Left renal cortex interstitium (tissue), 4 donors: Measurements from ENCODE around the gene FAM107B. TPM values are rescaled to one million over a fixed set of nuclear protein-coding genes. Genes with fewer than 3 reads are reported as not detected.
A peak's percentile ranks its signal among the peaks of the same experiment; 100 is the strongest.
"Not testable (repeated sequence)": the region's sequence is repeated elsewhere in the genome, so short reads cannot be mapped to it uniquely, and the experiment has no call there.

Experiments used
- DNase-seq, 4 donors: peaks; one replicate each; pipeline ENCODE4 v3.0.0-alpha.2; 2013; ENCODE audit warnings: low read depth in 4 of 4, low spot score in 2 of 4, missing footprints in 1 of 4
- polyA plus RNA-seq, 4 donors: library from polyadenylated mRNA; unstranded; fragments of 120-200 nt; gene quantifications; one replicate each; pipeline ENCODE4 v1.2.1, GENCODE V29; 2013; ENCODE audit not compliant: insufficient read length in 4 of 4

FAM107B gene
- polyA plus RNA-seq: 100 to 1,000 TPM in 1 of 4 donors, 10 to 100 TPM in 3; 78.9 to 113 (median 87.7) TPM

DNA sequence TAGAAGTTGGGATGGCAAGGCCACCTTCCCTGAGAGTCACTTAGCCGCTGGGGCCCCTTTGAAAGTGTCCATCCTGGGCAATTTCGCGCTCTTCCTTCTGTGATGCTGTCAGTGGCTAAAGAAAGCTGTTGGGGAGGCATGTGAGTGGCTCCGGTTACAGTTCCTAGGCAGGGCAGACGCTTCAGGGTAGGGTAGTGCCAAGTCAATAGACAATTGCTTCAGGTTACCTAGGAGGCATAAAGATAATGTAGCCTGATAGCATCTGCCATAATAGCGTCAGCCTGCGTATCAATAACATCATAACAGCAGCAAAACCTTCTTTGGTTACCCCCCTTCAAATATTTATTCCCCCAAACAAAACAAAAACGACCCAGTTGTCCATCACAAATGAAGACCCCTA is at the start of gene FAM107B:
Gene FAM107B (minus strand): TSS at position 101 of the 400 bp plus-strand sequence. CDS start 234 bp downstream, outside the sequence.
- no peak for DNase-seq

DNA sequence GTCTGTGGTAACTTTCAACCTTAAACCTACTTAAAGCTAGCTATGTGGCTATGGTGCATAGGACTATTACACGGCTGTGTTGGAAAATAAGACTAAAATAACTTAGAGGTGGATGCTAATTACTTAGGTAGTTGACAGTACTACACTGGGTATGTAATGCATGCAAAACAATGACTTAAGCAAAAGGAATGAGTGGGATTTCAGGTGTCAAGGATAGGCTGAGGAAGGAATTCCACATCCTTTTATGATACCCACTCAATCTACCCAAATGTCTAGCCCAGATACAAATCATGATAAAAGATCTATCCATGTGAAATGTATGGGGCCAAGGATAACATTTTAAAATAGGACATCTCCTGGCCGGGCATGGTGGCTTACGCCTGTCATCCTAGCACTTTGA is 49.3 kb upstream of the FAM107B start:
- no peak for DNase-seq

DNA sequence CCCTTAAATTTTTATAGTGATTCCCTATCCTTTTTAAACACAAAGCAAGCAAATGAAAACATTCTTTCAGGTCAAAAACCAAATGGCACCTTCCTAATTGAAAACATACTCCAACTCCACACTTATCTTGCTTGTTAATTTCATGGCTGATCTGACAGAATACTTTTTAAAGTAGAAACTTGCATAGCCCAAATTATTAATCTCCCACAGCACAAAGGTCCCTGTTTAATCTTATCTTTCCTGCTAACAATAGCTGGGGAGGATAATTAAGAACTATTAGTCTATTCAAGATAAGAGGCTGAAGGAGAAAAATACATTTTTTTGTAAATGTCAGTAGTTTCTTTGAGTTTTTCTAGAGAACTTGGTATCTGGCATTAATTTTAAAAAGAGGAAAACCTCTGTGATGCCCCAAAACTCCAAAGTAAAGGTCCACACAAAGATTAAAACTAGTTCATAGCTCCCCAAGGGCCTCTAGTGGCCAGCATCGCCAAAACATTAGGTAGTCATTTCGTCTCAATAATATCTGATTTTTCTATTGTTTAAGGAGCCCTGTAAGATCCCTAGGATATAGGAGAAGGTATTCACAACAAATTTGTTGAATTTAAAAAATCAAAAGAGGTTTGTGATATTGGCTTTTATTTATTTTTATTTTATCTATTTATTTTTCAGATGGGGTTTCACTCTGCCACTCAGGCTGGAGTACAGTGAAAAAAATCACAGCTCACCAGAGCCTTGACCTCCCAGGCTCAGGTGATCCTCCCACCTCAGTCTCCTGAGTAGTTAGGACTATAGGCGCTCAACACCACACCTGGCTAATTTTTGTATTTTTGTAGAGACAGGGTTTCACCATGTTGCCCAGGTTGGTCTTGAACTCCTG is 48.4 kb upstream of the FAM107B start:
- DNase-seq: peak in 1 of 4 donors; percentile 25

DNA sequence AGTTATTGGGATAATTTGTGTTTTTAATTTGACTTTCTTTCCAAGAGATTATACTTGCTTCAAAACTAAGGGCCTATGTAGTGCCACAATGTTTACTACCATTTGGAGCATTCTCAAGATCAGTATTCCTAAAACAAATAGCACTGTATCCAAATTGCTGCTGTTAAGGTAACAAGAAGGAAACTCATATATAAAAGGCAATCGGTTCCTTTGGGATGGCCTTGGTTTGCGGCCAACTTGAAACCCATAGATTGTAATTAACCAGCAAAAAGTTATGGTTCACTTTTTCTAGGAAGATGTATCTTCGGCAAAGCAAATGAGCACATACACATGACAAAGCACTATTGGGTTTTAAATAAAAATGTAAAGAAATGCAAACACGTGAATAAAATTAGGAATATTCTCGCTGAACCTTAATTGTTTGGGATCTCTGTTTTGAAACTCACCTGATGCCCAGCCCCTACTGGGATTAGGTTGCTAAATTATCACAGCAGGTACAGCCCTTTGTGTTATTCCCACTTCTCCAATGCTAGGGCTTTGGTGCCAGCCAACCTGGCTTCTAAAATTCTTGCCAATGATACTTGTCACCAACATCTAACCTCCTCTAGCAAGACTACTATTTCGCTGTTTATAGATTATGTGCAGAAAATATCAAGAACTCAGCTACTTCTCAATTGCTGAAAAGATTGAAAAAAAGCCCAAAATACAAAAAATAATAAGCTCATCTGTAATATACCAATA is 47.1 kb upstream of the FAM107B start:
- DNase-seq: no peak

DNA sequence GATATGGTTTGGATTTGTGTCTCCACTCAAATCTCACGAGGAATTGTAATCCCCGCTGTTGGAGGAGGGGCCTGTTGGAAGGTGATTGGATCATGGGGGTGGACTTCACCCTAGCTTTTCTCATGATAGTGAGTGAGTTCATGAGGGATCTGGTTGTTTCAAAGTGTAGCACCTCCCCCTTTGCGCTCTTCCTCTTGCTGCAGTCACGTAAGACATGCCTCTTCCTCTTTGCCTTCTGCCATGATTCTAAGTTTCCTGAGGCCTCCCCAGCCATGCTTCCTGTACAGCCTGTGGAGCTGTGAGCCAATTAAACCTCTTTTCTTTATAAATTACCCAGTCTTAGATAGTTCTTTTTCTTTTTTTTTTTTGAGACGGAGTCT is 46.1 kb upstream of the FAM107B start:
- DNase-seq: no peak

DNA sequence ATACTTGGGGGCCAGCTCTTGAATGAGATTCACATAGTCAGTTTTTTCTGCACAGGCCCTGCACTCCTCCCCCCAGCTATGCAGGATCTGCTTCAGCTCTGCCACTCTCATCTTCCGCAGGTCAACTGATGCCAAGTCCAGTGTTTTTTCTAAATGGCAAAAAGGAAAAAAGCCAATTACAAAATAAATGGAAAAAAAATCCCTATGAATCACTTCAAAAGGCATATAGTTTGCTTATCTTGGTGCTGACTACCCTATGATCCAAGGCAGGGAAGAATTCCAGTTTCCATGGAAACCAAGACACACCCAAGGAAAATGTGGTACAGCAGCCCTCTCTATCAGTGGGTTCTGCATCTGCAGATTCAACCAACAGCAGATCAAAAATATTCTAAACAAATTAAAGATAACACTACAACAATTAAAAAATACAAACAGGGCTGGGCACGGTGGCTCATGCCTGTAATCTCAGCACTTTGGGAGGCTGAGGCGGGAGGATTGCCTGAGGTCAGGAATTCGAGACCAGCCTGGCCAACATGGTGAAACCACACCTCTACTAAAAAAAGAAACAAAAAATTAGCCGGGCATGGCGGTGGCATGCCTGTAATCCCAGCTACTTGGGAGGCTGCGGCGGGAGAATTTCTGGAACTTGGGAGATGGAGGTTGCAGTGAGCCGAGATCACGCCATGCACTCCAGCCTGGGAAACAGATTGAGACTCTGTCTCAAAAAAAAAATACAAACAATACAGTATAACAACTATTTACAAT is 45.5 kb upstream of the FAM107B start:
- no peak for DNase-seq

DNA sequence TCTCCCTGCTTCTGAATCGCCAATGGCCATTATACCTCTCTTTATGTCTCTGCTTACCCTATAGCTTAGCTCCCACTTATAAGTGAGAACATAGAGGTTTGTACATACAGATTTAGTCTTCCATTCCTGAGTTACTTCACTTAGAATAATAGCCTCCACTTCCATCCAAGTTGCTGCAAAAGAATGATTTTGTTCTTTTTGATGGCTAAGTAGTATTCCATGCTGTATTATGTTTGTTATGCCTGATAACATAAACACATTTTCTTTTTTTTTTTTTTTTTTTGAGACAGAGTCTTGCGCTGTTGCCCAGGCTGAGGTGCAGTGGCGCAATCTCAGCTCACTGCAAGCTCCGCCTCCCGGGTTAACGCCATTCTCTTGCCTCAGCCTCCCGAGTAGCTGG is 42.0 kb upstream of the FAM107B start:
- not testable (repeated sequence) for DNase-seq

DNA sequence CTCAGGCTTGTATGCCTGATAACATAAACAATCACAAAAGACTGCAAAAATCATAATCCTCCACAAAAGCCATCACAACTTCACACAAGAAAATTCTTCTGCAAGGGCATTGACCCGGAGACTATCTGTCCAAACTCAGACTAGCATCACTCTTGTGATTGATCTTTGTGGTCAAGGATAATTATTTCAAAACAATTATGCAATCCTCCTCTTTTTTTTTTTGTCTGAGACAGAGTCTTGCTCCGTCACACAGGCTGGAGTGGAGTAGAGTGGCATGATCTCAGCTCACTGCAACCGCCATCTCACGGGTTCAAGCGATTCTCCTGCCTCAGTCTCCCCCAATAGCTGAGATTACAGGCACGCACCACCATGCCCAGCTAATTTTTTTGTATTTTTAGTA is 41.0 kb upstream of the FAM107B start:
- no peak for DNase-seq

DNA sequence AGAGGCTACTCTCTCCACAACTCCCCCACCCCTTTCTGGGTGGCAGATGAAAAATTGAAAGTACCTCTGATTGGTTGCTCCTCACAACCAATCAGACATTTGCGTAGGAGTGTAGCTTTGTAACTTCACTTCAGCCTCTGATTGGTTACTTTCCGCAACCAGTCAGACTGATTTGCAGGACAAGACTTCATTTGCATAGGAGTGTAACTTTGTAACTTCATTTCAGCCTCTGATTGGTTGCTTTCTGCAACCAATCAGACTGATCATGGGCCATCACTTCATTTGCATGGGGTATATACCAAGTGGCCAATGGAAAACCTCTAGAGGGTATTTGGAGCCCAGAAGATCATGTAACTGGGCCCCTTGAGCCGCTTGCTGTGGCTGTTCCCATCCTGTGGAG is 37.6 kb upstream of the FAM107B start:
- DNase-seq: no peak

DNA sequence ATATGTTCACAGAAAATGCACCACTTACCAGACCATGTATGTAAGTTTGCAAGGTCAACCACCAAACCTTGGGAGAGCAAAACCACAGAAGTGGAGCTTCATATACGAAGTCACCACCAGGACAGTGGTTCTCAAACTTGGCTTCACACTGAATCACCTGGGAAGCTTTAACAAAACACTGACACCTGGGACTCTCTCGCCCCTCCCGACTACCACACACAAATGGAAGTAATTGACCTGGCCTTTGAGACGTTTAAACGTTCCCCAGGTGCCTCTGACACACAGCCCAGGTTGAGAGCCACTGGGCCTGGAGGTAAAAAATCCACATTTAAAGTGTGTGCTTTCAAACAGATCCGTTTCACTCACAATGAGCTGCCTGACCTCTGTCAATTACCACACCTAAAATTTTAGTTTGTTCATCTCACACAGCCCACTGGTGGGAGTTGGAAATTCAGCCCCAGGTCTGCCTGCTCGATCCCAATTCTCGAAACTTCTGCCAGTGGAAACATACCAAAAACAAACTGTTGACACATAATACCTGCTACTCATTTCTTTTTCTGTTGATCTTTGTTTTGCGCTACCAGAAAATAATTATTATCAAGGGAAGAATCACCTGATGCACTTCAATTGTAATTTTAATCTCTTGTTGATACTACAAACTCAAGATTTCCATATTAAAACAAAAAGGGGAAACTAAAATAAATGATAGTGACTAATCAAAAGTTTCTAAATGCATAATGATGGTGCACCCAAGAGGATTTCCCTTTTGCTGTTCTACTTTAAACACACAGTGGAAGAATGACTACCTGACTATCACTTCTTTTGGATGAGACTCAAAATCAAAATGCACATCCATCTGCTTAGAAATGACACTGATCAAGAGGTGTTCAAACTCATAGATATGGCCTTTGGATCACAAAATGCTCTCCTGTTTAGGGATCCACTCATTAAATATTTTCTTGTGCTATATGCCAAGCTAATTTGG is 36.6 kb upstream of the FAM107B start:
- DNase-seq: no peak

DNA sequence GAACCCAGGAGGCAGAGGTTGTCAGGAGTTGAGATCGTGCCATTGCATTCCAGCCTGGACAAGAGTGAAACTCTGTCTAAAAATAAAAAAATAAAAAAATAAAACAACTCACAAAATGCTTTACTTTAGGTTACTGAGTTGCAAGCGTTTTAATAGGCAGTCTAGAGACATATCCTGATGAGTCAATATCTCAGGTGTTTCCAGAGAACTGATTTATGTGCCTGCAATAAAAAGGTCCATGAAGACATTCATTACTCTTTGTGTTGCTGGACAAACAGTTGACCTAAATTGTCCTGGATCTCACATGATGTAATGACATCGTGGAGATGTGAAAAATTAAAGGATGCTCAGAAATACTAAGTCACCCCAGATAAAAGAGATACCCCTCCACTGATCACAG is 31.6 kb upstream of the FAM107B start:
- DNase-seq: no peak

DNA sequence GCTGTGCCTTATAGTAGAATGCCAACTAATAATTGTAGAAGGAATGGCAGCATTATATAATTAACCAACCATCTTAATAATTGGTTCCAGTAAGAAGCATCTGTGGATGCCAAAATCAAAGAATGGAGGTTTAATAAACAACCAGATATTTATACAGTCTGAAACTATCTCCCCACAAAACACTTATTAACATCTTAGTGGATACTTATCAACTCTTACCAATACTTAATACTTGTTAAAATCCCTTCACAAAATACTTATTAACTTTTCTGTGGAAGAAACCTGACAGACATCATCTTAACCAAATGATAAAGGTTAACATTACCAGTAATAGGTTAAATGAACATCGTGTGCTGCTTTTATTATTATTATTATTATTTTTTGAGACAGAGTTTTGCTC is 29.1 kb upstream of the FAM107B start:
- DNase-seq: no peak

DNA sequence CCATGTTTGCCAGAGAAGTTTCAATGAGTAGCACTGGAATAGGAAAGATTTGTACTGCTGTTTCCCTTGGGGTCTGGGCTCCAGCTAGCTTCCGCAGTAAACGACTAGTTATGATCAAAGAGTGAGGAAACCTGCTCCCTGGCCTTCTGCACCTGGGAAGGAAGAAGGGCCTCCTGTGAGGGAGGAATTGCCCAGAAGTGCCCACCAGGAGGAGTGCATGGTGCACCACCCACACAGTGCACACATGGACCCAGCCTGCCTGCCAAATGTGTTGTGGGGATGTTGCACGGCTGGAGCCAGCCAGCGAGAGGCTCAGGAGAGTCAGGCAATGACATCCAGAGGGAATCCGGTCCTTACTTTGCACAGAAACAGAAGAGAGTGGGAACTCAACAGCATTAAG is 27.0 kb upstream of the FAM107B start:
- no peak for DNase-seq

DNA sequence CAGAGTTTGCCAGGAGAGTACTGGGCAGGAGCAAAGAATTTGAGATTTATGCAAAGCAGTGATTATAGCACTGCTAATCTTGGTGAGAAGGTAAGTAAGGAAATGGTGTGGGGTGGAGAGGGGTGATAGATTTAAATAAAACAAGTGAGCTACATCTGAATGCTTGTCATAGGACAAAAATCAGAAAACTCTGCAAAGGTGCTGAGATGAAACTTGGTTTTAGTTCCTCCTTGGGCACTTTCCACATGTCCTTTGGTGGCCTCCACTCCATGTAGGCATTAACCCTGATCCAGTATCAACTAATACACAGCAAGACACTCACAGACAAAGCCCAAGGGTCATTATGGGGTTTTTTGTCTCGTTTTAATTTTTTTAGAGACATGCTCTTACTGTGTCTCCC is 25.7 kb upstream of the FAM107B start:
- DNase-seq: no peak

DNA sequence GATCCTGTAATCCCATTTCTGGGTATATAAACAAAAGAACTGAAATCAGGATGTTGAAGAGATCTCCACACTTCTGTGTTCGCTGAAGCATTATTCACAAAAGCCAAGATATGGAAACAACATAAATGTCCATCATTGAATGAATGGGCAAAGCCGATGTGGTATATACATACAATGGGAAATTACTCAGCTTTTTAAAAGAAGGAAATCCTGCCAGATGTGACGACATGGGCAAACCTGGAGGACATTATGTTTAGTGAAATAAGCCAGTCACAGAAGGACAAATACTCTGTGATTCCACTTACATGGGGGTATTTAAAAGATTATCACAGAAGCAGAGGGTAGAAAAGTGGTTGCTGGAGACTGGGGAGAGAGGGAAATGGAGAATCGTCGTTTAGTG is 23.9 kb upstream of the FAM107B start:
- DNase-seq: no peak

DNA sequence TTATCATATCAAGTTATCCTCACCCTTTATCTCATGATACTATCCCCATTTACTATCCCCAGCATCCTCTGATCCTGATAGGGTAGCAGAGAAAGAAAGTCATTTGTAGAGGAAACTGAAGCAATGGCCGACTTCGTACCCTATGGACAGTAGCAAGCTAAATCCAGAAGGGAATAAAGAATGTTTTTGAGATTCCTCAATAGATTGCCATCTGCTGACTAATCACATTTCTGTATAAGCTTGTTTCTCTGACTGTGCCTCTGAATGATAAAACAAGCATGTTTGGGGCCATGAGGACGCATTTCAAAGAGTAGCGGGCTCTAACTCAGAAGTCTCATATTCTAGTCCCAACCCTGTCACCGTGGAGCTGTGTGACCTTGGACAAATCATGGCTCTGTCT is 13.2 kb upstream of the FAM107B start:
- no peak for DNase-seq

DNA sequence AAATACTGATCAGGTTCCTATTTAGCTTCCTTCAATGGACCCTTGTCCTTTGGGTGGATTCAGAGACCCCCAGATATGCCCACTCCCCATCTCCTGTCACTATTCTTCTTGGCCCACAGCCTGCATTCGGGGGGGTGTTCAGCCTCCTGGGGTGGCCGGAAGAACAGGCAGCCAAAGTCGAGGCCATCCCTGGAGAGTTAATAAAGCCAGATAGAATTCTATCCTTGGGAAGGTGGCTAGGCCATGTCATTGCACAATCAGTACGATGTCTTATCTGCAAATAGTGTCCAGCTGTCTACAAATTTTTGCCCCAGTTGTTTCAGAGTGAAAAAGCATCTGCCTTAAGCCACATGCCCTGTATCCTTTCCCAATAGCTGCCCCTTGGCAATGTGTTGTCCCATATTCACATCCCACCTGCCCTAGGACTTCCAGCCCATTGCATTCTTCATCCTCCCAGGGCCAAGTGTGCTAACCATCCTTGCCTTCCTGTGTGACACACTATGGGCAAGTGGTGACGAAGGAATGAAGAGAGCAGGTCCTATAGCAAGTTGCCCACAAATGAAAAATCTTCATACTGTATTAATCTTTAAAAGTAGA is 9.9 kb upstream of the FAM107B start:
- DNase-seq: no peak

DNA sequence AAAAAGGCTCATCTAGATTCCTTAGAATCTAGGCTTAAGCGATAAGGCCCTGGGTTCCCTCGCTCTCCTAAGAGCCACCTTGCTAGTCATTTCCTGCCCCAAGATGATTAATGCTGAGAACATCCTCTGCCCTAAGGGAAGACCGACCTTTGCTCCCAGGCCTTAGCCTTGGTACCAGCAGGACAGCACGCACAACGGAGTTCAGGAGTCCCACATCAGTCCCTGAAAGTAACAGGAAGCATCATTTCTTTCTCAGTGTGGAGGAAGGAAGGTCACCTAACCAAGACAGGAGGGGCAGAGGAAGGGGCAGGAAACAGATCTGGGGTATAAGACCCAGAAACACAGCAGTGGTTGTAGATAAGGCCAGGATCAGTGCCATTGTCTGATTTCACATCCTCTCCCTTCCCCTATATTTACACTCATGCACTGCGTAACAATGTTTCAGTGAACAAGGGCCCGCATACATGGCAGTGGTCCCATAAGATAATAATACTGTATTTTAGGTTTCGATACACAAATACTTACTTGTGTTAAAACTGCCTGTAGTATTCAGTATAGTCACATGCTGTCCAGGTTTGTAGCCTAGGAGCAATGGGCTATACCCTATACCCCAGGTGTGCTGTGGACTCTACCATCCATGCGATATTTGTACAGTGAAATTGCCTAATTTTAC is 8.1 kb upstream of the FAM107B start:
- DNase-seq: no peak

DNA sequence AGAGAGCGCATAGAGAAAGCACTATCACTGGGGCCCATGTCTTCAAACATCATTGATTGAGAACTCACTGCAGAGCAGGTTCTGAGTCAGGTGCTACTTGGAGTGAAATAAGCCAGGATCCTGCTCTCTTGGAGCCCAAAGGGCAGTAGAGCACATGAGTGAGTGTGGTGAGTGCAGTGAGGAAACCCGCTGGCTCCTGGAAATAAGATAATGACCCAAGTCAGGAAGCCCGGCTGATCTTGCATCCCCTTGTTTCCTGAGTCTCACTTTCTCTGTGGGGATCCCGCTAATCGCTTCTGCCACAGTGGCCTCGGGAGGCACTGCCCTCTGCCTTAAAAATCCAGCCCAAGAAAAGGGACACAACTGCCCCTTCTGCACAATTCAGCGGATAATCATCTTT is 7.1 kb upstream of the FAM107B start:
- DNase-seq: no peak
